HG03103 (cell line): ENCODE results near the gene PNPT1.
"Not testable (repeated sequence)": the region's sequence is repeated elsewhere in the genome, so short reads cannot be mapped to it uniquely, and the experiment has no call there.

Experiments used
- ATAC-seq: cut with Tn5 transposase; IDR thresholded peaks from one replicate; pipeline ENCODE4 v1.9.1; 2021; ENCODE audit warnings: low read depth; ENCODE audit not compliant: unreplicated experiment

Gene PNPT1

DNA sequence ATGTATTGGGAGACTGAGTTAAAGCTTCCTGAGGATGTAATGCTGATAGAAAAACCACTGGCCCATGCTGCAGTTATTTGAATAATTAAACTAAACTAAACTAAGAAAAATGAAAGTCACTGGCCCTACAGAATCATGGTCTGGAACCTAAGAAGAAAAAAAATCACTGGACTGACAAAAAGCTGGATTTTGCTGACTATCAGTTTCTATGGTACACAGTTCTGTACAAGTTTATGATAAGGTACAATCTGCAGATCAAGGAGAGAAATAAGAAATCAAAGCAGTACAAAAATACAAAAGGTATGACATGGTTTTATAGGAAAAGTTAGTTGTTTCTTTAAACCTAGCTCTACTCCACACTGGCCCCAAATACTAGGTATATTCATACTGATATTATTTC is 91.8 kb downstream of the PNPT1 start:
- no peak for ATAC-seq

DNA sequence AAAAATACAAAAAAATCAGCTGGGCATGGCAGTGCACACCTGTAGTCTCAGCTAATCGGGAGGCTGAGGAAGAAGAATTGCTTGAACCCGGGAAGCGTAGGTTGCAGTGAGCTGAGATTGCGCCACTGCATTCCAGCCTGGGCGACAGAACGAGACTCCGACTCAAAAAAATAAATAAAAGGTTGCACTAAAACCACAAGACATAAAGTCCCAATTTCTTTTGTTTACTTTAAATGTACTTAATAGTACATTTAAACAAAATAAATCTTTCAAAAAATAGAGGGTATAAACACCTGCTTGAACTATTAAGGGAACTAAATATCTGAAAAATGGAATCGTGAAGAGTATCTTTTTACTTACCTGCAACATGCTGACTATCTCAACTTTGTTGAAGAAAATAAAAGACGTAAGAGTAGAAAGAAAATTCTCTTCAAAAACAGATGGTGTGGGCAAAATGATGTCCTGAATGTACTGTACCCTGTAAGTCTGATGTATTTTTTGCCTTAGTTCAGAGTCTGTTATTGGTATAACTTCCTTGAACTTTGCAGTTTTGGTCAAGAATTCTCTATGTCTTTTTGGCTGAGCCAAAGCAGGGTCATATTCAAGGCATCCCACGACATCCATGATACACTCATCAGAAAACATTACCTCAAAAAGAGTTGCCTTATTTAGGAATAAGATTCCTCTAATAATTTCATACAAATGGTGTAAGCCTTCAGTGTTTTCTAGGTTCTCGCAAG is 95.4 kb downstream of the PNPT1 start:
- no peak for ATAC-seq

DNA sequence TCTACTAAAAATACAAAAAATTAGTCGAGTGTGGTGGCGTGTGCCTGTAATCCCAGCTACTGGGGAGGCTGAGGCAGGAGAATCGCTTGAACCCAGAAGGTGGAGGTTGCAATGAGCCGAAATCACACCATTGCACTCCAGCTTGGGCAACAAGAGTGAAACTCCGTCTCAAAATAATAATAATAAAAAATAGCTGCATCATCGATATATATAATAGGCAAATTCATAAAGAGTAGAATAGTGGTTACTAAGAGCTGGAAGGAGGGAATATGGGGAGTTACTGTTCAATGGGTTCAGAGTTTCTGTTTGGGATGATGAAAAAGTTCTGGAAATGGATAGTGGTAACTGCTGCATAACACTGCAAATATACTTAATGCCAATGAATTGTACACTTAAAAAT is 96.8 kb downstream of the PNPT1 start:
- not testable (repeated sequence) for ATAC-seq

DNA sequence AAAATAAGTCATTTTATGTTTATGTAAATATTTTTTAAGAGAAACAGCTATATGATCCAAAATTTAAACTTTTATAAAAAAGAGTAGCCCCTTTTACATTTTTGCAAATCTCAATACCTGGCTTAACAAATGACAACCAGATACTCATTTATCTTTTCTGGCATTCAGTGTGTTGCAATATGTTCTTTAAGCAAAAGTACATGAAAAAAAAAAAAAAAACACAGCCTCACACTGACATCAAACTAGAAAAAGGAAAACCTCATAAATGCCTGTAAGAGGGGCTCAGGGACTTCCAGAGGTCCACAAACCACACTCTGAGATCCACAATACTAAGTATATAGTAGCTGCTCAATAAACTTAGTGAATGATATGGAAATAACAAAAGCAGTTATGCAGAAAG is 98.1 kb downstream of the PNPT1 start:
- no peak for ATAC-seq

GRCh38 chr2:55592130-55592529 is 101.5 kb downstream of the PNPT1 start:
- no peak for ATAC-seq

DNA sequence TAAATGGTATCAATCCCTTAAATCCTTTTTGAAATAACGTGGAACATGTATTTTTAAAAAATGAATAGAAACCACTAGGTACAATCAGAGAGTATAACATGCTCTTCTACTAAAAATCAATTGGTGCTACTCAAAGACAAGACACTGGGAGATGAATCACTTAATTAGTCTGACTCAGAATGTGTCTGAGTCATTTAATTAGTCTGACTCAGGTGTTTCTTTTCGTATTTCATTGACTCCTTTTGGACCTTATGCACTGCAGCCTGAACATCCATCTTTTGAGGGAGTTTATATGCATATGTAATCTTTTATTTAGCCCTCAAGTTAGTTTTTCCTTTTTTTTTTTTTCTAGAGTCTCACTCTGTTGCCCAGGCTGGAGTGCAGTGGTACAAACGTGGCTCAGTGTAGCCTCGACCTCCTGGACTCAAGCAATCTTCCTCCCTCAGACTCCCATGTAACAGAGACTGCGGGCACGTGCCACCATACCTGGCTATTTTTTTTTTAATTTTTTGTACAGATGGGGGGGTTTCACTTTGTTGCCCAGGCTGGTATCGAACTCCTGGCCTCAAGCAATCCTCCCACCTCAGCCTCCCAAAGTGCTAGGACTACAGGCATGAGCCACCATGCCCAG is 102.7 kb downstream of the PNPT1 start:
- ATAC-seq = no peak

- ATAC-seq = no peak
These were observed 108.1 kb downstream of the PNPT1 start for GRCh38 chr2:55585451-55586080.
